GM12878 (cell line): Measurements from ENCODE around the gene ZNF576. TPM values are rescaled to one million over a fixed set of nuclear protein-coding genes. Genes with fewer than 3 reads are reported as not detected.

Experiments used
- ATAC-seq: fragments of 200-7000 bp; cut with Tn5 transposase; 3 replicates; pipeline ENCODE4 v1.9.1; 2020; ENCODE audit warnings: mild to moderate bottlenecking, moderate library complexity
- BruUV-seq: library from RNA; stranded (reverse); fragments of 400-500 nt; replicated peaks from 2 replicates; lab custom pipeline; 2021; lab: Mats Ljungman, UMichigan
- CTCF ChIA-PET: fragments of 300-600 bp; sonication (Branson Sonifier 250); formaldehyde crosslinking; extraction: SDS; loops from one replicate; lab custom pipeline; 2021; ENCODE audit warnings: inconsistent platforms; lab: Yijun Ruan, JAX
- POLR2A ChIA-PET: fragments of 350-600 bp; formaldehyde crosslinking; extraction: SDS; loops from one replicate; lab custom pipeline; 2021; ENCODE audit warnings: inconsistent platforms; lab: Charles Lee
- RAD21 ChIA-PET: fragments of 300-600 bp; sonication (Branson Sonifier 250); formaldehyde crosslinking; loops from one replicate; lab custom pipeline; 2023; ENCODE audit warnings: antibody characterized with exemption; ENCODE audit not compliant: unreplicated experiment; lab: Charles Lee
- SMC1A ChIA-PET: fragments of 300-600 bp; sonication (Branson Sonifier 250); formaldehyde crosslinking; loops from one replicate; lab custom pipeline; 2023; ENCODE audit not compliant: unreplicated experiment, uncharacterized antibody; lab: Charles Lee
- DNase-seq: peaks from one replicate; pipeline ENCODE4 v3.0.0-alpha.2; 2011; ENCODE audit warnings: low read depth, low spot score
- FAIRE-seq: peaks from 3 replicates; lab custom pipeline; 2011; peaks lifted over from hg19 to GRCh38; lab: Jason Lieb, UNC
- H2AFZ ChIP-seq: 2 replicates; pipeline ENCODE4 v1.6.0; 2011; ENCODE audit warnings: low read depth, low read length, control low read depth; ENCODE audit not compliant: control insufficient read depth
- H3K27ac ChIP-seq: 2 replicates; pipeline ENCODE4 v1.5.1; 2011; ENCODE audit warnings: control low read depth; ENCODE audit not compliant: control insufficient read depth, insufficient read depth
- H3K27me3 ChIP-seq, 2 experiments: replicated peaks in 1 of 2; 2 replicates each; pipeline versions ENCODE4 v1.6.0 to v1.6.1; 2011; ENCODE audit warnings: low read length in 1 of 2; ENCODE audit not compliant: control insufficient read depth in 2 of 2, insufficient read depth in 2 of 2
- H3K36me3 ChIP-seq, 2 experiments: 2 replicates each; pipeline ENCODE4 v1.5.1; 2011; ENCODE audit warnings: low read length in 1 of 2; ENCODE audit not compliant: control insufficient read depth in 2 of 2, insufficient read depth in 2 of 2
- H3K4me1 ChIP-seq: 2 replicates; pipeline ENCODE4 v1.6.1; 2011; ENCODE audit warnings: mild to moderate bottlenecking, low read length, moderate library complexity, mixed read lengths; ENCODE audit not compliant: control insufficient read depth, insufficient read depth
- H3K4me2 ChIP-seq: 2 replicates; pipeline ENCODE4 v1.6.0; 2011; ENCODE audit warnings: control low read depth; ENCODE audit not compliant: control insufficient read depth, insufficient read depth
- H3K4me3 ChIP-seq: fragments of 200-600 bp; sonication (generic); 2 replicates; pipeline ENCODE4 v1.5.1; 2016
- H3K79me2 ChIP-seq: 2 replicates; pipeline ENCODE4 v1.6.0; 2011; ENCODE audit warnings: low read length; ENCODE audit not compliant: control insufficient read depth, insufficient read depth
- H3K9ac ChIP-seq: 2 replicates; pipeline ENCODE4 v1.8.0; 2011; ENCODE audit warnings: low read length, control low read depth, mixed read lengths; ENCODE audit not compliant: control insufficient read depth, insufficient read depth
- H3K9me3 ChIP-seq: replicated peaks from 3 replicates; pipeline ENCODE4 v1.5.1; 2011; ENCODE audit warnings: mild to moderate bottlenecking, low read length; ENCODE audit not compliant: control insufficient read depth, insufficient read depth
- H4K20me1 ChIP-seq: 2 replicates; pipeline ENCODE4 v1.6.0; 2011; ENCODE audit not compliant: control insufficient read depth, insufficient read depth
- ETV6 ChIP-seq, 2 experiments: fragments of 450-650 bp in 1 of 2; IDR thresholded peaks in 1 of 2; conservative IDR thresholded peaks in 1 of 2; 2 replicates each; pipeline ENCODE4 v1.6.1; 2014; ENCODE audit warnings: antibody characterized with exemption in 1 of 2, borderline replicate concordance in 1 of 2, low read depth in 1 of 2, mild to moderate bottlenecking in 1 of 2, moderate library complexity in 1 of 2
- GABPA ChIP-seq: IDR thresholded peaks from 2 replicates; pipeline ENCODE4 v1.6.1; 2014; ENCODE audit warnings: antibody characterized with exemption, low read depth, mild to moderate bottlenecking, inconsistent platforms
- MTA2 ChIP-seq: fragments of 450-650 bp; IDR thresholded peaks from 2 replicates; pipeline ENCODE4 v1.6.1; 2016; ENCODE audit warnings: low read depth, mild to moderate bottlenecking, moderate library complexity
- NR2C2 ChIP-seq: IDR thresholded peaks from 2 replicates; pipeline ENCODE4 v1.6.1; 2011; ENCODE audit warnings: borderline replicate concordance, low read depth; ENCODE audit not compliant: control insufficient read depth, insufficient read length
- POU2F2 ChIP-seq: IDR thresholded peaks from 3 replicates; pipeline ENCODE4 v1.6.1; 2011; ENCODE audit warnings: low read depth, mild to moderate bottlenecking, low read length, borderline replicate concordance
- SMARCA5 ChIP-seq: fragments of 450-650 bp; IDR thresholded peaks from 2 replicates; pipeline ENCODE4 v1.6.1; 2017; ENCODE audit warnings: mild to moderate bottlenecking
- TAF1 ChIP-seq: IDR thresholded peaks from 2 replicates; pipeline ENCODE4 v1.6.1; 2011; ENCODE audit warnings: mild to moderate bottlenecking, low read depth, low read length, borderline replicate concordance
- ZNF217 ChIP-seq: fragments of 450-650 bp; IDR thresholded peaks from 2 replicates; pipeline ENCODE4 v1.6.1; 2017; ENCODE audit warnings: antibody characterized with exemption, mild to moderate bottlenecking
- ZNF274 ChIP-seq: IDR thresholded peaks from one replicate; pipeline ENCODE4 v1.8.0; 2011; ENCODE audit not compliant: insufficient read length, insufficient read depth
- WGBS: methylation state at CpG from one replicate; pipeline ENCODE4 v1.1.6; 2016; ENCODE audit warnings: low lambda C conversion rate; ENCODE audit not compliant: insufficient replicate concordance, insufficient coverage; ENCODE audit errors: missing lambda C conversion rate; 5-methylcytosine and 5-hydroxymethylcytosine counted together
- in situ Hi-C: fragments of 300-500 bp; cut with MboI; formaldehyde crosslinking; loops from 9 replicates; pipeline ENCODE4 v1.14.3; 2018; ENCODE audit warnings: mixed read lengths
- intact Hi-C: fragments of 100-400 bp; cut with micrococcal nuclease; formaldehyde crosslinking; loops from one replicate; pipeline ENCODE4 v1.14.2; 2022; ENCODE audit not compliant: unreplicated experiment
- polyA plus RNA-seq, 11 experiments: library from polyadenylated mRNA; depleted of rRNA in 4 of 11; unstranded in 6 of 11; stranded (reverse) in 5 of 11; fragments of >200 nt; fragmentation: Nextera tagmentation in 4 of 11; fragmentation: Illumina TruSeq in 1 of 11; extraction: Ambion mirVana in 4 of 11; extraction: Trizol in 1 of 11; gene quantifications; 1 replicate in 1 of 11; 2 replicates in 10 of 11; pipeline versions ENCODE4 v1.2.1 to v1.2.3, GENCODE V29; 2011 to 2016; ENCODE audit warnings: inconsistent platforms in 2 of 11, missing spikeins in 2 of 11, low read depth in 1 of 11
- total RNA-seq, 4 experiments: library from RNA; depleted of rRNA in 3 of 4; stranded (reverse); fragments of >200 nt in 3 of 4; fragmentation: Illumina TruSeq in 1 of 4; extraction: Trizol in 1 of 4; gene quantifications; 2 replicates each; pipeline versions ENCODE4 v1.2.1 to v1.2.3, GENCODE V29; 2013 to 2021
- TF ChIP-seq, protein P1 (sequence below): fragments of 150-350 bp; IDR thresholded peaks from 2 replicates; pipeline ENCODE4 v1.6.1; 2016; ENCODE audit warnings: low read depth, low read length
- TF ChIP-seq, protein P2 (sequence below): fragments of 450-650 bp; IDR thresholded peaks from 2 replicates; pipeline ENCODE4 v1.6.1; 2016; ENCODE audit warnings: mild to moderate bottlenecking

The ZNF576 gene
- total and polyA plus RNA-seq, 10 of the 15 experiments (the other 5 are each of a cell fraction or from before 2014, with no cell fraction given): 7.4 to 29.8 (median 14.3) TPM

DNA sequence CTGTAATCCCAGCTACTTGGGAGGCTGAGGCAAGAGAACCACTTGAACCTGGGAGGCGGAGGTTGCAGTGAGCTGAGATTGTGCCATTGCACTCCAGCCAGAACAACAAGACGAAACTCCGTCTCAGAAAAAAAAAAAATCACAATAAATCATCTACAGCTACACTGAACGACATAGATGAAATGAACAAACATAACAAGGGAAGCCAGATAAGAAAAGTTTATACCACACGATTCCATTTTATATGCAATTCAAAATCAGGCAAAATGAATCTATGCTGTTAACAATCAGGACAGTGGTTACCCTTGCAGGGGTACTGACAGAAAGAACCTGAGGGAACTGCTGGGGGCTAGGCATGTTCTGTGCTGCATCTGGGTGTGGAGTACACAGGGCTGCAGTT lies 26.7 kb upstream of the ZNF576 start:
- in situ Hi-C loops (no loop called here), intact Hi-C loops (no loop called here)
- FAIRE-seq: no peak
- Histone ChIP-seq H3K9me3 (no peaks in the 10 kb centered on the region), H3K27me3 (no peaks in the 10 kb centered on the region), H4K20me1 (no peaks in the 10 kb centered on the region), H3K79me2 (peaks cover 4% of the 10 kb centered on the region), H3K4me3 (no peak overlapping the region), H3K36me3 (peaks cover 0 to 3% of the 10 kb centered on the region in 2 experiments; a peak in 1 of 4 replicates), H3K4me1 (no peaks in the 10 kb centered on the region; the same call in 1 of the 2 replicates), H3K9ac (no peak overlapping the region), H3K4me2 (no peak overlapping the region), H3K27ac (no peak overlapping the region), H2AFZ (no peak overlapping the region)
- ChIA-PET RAD21 (interaction anchor here (1.2 kb wide), 1 partner anchor 25 kb away, joined by 5 read pairs; no protein-coding TSS in a partner anchor), CTCF (interaction anchor here (0.7 to 9.0 kb wide), 3 partner anchors 13 to 27 kb away, joined by 3 to 99 read pairs (median 4); partner anchors contain the start of gene ZNF576), SMC1A (interaction anchor here (1.4 kb wide), 1 partner anchor 14 kb away, joined by 5 read pairs; no protein-coding TSS in a partner anchor), POLR2A (no interaction called here)
- WGBS: 100% methylated on average over 5 of the region's 5 CpGs
- TF ChIP-seq TAF1: no peak
- TF ChIP-seq POU2F2: no peak
- TF ChIP-seq, protein P1, sequence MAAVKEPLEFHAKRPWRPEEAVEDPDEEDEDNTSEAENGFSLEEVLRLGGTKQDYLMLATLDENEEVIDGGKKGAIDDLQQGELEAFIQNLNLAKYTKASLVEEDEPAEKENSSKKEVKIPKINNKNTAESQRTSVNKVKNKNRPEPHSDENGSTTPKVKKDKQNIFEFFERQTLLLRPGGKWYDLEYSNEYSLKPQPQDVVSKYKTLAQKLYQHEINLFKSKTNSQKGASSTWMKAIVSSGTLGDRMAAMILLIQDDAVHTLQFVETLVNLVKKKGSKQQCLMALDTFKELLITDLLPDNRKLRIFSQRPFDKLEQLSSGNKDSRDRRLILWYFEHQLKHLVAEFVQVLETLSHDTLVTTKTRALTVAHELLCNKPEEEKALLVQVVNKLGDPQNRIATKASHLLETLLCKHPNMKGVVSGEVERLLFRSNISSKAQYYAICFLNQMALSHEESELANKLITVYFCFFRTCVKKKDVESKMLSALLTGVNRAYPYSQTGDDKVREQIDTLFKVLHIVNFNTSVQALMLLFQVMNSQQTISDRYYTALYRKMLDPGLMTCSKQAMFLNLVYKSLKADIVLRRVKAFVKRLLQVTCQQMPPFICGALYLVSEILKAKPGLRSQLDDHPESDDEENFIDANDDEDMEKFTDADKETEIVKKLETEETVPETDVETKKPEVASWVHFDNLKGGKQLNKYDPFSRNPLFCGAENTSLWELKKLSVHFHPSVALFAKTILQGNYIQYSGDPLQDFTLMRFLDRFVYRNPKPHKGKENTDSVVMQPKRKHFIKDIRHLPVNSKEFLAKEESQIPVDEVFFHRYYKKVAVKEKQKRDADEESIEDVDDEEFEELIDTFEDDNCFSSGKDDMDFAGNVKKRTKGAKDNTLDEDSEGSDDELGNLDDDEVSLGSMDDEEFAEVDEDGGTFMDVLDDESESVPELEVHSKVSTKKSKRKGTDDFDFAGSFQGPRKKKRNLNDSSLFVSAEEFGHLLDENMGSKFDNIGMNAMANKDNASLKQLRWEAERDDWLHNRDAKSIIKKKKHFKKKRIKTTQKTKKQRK: no peak
- TF ChIP-seq ETV6 (conservative IDR thresholded peaks at IDR 0.05 in 1 of 2, IDR thresholded peaks at IDR 0.05 in 1 of 2; ENCODE audit: borderline replicate concordance in 1 of 2, low read depth in 1 of 2): no peak
- no peak for TF ChIP-seq NR2C2
- TF ChIP-seq ZNF217: no peak
- TF ChIP-seq SMARCA5: no peak
- TF ChIP-seq, protein P2, sequence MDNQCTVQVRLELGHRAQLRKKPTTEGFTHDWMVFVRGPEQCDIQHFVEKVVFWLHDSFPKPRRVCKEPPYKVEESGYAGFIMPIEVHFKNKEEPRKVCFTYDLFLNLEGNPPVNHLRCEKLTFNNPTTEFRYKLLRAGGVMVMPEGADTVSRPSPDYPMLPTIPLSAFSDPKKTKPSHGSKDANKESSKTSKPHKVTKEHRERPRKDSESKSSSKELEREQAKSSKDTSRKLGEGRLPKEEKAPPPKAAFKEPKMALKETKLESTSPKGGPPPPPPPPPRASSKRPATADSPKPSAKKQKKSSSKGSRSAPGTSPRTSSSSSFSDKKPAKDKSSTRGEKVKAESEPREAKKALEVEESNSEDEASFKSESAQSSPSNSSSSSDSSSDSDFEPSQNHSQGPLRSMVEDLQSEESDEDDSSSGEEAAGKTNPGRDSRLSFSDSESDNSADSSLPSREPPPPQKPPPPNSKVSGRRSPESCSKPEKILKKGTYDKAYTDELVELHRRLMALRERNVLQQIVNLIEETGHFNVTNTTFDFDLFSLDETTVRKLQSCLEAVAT: no peak
- TF ChIP-seq ZNF274: no peak
- TF ChIP-seq MTA2: no peak
- no peak for TF ChIP-seq GABPA
- no peak for ATAC-seq
- DNase-seq: no peak
- no TSS peak for BruUV-seq
